GM19468 (cell line): ENCODE measurements around the gene ACKR2.
A peak's percentile ranks its signal among the peaks of the same experiment; 100 is the strongest.

Experiments
- ATAC-seq: cut with Tn5 transposase; IDR thresholded peaks from one replicate; pipeline ENCODE4 v1.9.1; 2021; ENCODE audit warnings: mild to moderate bottlenecking, moderate library complexity, moderate number of reproducible peaks; ENCODE audit not compliant: unreplicated experiment; ENCODE audit errors: extremely low read depth

Gene ACKR2

DNA sequence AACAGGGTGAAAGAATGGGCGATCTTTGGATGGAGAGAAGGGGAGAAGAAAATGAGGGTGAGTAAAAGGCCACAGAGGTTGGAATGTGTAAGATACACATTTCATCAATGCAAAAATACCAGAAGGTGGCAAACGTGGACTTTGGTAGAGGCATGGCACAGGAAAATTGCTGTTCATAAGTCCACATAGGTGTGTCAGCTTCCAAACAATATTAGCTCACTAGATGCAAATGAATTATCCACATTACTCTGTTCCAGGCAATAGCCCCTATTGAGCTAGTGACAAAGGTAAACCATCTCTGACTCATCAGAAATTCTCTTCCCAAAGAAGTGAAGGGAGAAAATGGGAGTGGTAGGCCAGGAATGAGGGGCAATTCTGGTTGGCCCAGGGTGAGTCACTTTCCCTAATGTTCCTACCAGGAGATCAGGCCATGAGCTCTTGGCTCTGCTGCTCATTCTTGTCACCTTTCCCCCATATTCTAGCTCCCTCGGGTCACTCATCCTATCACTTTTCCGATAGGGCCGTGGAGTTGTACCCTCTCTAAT is 19.9 kb downstream of the ACKR2 start:
- no peak for ATAC-seq

DNA sequence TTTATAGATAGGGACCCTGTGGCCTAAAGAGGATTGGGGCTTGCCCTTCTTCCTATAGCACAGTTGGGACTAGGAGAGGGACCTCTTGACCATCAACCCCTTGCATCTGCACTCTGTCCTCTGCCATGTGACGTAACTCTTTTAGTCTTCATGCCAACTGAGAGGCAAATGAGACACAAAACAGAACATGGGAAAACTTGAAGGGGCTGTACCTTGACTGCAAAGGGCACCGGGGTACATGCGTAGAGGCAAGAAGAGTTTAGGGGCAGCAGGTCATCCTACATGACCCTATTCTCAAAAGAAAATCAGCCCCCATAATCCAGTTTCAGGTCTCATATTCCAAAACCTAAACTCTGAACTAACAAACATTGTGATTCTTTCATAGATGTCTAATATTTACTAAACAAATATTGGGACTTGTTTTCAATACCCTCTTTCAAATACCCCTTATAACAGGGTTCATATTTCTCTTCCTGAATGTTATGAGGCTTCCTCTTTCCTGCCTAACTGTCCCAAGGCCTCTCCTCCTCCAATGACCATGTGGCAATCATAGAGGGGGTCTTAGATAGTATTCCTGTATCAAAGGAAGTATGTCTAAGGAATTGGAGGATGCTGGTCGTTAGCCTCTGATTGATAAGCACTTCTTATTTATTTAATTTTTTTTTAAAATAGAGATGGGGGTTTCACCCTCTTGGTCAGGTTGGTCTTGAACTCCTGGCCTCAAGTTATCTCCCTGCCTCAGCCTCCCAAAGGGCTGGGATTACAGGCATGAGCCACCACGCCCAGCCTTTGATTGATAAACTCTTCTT is 20.6 kb downstream of the ACKR2 start:
- no peak for ATAC-seq

DNA sequence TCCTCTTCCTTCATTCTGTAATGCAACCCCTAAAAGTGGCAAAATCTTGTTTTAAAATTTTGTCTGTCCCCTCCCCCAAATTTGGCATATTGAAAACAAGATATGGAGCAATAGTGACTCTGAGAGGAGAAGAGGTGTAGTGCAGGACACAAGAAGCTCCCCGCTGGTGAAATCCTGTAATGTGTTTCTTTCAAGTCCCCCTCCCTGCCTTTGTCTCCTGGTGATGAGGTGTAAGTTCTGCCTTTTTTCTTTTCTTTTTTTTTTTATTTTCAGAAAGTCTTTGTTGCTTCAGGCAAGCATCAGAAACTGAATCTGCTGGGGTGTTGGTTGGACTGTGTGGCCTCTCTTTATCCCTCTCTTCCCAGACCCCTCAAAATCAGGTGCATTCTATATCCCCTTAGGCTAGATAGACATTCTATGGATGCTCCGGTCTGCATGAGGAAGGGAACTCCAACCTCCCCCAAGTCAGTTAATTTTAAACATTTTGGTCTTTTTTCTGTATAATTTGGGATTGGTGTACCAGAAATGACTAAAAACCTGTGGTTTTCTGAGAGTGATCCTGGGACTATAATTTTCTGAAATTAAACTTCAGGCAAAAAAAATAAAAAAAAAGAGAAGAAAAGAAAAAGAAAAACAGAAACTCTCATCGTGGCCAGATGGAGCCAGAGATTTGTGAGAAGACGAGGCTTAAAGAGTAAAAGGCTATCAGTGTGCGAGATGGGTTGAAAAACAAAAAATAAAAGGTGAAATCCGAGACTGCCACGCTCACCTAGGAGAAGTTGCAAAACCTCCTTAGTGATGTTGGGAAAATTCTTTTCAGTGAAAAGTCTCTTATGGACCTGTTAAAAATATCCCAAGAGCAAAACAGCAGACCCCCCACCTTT is 21.4 kb downstream of the ACKR2 start:
- no peak for ATAC-seq

GRCh38 chr3:42831321-42831713 is 22.1 kb downstream of the ACKR2 start:
- peak; percentile 72 for ATAC-seq

DNA sequence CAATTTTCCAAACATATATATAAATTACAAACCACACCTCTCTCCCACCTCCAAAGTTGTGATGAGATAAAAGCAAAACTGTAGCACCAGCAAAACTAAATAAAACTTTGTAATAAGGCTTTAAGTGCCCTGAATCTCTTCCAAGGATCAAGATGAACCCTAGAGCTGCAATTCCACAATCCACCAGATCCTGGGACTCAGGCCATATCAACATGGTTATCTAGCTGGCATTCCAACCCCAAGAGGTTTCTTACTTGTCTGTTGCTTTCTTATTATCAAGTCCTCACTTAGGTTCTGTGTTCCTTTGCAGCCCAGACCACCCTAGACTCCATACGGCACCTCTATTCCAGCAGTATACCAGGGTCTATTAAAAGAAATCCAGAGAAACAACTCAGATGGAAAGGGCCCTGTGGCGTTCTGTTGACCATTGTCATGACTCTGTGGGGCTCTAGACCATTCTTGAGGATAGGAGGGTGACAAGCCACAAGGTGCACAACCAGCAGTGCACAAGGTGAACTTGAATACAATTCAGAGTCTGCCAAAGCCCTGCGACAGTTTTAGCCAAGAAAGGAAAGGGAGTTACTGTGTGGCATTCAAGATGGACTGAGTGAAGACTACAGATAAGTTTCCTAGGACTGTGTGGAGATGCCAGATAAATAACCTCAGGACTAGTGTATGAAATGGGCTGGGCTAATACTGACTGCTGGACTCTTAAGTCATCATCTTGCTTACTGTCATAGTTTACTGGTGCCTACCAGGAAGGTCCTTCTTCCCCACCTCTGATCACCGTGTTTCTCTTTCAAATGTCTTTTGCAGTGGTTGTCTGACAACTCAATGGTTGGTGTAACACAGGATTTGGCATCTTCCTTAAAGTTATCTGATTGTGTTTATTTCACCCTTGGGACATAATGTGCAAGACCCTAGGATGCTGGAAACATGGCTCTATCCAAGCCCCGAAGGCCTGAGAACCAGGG is 27.2 kb downstream of the ACKR2 start:
- no peak for ATAC-seq

- no peak for ATAC-seq
Observed at GRCh38 chr3:42838571-42838970, 29.3 kb downstream of the ACKR2 start.

DNA sequence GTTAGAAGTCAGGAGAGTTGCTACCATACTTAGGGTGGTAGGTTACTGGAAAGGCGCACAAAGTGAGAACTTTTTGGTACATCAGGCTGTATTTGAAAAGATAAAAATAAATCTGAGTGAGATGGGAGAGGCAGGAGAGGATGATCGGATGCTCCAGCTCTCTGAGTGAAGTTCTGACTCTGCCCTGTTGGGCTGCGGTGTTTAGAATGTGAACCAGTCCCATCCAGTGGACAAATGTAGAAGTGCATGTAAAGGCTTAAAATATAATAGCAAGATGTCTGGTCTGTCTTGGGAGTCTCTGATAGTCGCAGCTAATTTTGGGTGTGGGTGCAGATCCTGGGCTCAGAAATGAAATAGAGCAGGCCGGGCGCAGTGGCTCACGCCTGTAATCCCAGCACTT is 30.4 kb downstream of the ACKR2 start:
- ATAC-seq = peak; percentile 85

- no peak for ATAC-seq
Observed at GRCh38 chr3:42841332-42841731, 32.1 kb downstream of the ACKR2 start.

GRCh38 chr3:42843713-42844411 is 34.6 kb downstream of the ACKR2 start:
- no peak for ATAC-seq

- no peak for ATAC-seq
Observed at GRCh38 chr3:42844412-42844713, 35.1 kb downstream of the ACKR2 start.

DNA sequence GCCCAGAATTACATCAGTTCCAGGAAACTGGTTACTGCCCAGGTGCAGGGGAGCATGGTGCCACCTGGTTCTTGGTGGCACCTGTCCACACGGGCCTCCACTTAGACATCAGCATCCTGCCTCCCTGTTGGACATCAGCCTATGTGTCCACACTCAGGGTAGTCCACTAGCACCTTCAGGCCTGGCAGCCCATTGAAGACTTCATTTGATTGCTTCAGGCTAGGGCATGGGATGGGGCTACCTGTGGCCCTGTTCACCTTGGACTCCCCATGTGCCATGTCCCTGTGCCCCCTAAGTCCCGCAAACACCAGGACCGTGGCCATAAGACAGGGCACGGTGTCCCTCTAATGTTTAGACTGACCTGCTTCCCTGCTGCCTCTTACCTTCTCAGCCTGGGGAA is 35.6 kb downstream of the ACKR2 start:
- no peak for ATAC-seq

GRCh38 chr3:42846685-42847522 is 37.7 kb downstream of the ACKR2 start:
- no peak for ATAC-seq

GRCh38 chr3:42847731-42848130 is 38.5 kb downstream of the ACKR2 start:
- no peak for ATAC-seq

DNA sequence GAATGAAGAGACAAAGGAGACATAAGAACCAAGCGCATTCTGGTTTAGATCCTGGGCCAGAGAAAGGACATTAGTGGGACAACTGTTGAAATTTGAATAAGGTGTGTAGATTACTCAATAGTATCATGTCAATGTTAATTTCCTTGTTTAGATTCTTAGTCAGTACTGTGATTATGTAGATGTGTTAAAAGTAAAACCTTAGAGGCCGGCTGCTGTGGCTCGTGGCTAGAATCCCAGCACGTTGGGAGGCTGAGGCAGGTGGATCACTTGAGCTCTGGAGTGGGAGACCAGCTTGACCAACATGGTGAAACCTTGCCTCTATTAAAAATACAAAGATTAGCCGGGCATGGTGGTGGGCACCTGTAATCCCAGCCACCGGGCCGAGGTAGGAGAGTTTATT is 39.8 kb downstream of the ACKR2 start:
- ATAC-seq = no peak

GRCh38 chr3:42850263-42850662 is 41.0 kb downstream of the ACKR2 start:
- no peak for ATAC-seq

DNA sequence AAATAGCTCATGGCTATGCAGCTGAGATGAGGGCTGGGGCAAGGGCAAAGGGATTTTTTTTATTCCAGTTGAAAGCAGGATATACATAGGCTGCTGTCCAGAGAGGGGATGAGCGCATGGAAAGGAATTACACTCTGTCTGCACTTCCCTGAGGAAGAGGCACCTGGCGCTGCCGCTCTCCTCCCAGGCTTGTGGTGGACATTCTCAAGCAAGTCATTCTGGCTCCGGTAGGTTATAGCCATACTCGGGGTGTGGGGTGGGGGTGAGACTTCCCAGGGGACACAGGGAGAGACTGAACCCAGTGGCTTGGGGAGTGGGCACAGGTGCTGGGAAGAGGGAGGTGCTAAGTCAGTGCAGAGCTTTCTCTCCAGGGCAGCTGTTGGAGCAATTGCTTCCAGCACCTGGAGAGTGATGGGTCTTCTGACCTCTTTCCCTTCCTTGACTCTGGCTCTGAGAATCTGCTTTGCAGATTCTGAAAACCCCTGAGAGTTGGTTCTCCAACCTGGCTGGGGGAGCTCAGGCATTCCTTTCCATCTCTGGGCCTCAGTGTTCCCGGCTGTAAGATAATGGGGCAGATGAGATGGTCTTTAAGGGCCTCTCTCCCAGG is 42.1 kb downstream of the ACKR2 start:
- ATAC-seq = no peak

DNA sequence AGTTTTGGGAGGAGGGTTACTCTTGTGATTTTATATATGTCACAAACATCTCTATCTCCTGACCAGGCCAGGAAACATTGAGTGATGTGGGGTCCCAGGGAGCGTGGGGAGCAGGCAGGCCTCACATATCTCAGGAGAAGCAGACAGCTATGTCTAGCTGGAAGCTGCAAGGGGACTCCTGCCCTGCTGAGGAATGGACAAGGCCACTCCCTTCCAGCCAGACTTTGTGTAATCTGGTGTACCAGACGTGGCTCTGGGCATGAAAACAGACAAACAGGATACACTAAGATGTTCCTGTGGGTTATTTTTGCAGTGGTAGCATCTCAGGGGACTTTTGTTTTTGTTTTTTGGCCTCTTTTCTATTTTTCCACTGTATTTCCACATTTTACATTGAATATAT is 43.2 kb downstream of the ACKR2 start:
- ATAC-seq = no peak

GRCh38 chr3:42853056-42853455 is 43.8 kb downstream of the ACKR2 start:
- ATAC-seq = no peak
